Neural crest cell (in vitro differentiated cells): Measurements from ENCODE around the gene TSACC. TPM values are rescaled to one million over a fixed set of nuclear protein-coding genes. Genes with fewer than 3 reads are reported as not detected.
A peak's percentile ranks its signal among the peaks of the same experiment; 100 is the strongest.

Experiments used
- DNase-seq: peaks from one replicate; pipeline ENCODE4 v3.0.0; 2021; ENCODE audit warnings: low read depth, mixed read lengths, low spot score
- H3K27ac Mint-ChIP-seq: one replicate; pipeline ENCODE4 v1.8.0; 2021; ENCODE audit warnings: mild to moderate bottlenecking, mixed read lengths; ENCODE audit not compliant: unreplicated experiment
- H3K27me3 Mint-ChIP-seq: 2 replicates; pipeline ENCODE4 v1.8.0; 2021; ENCODE audit warnings: low read depth, mild to moderate bottlenecking, mixed read lengths
- H3K36me3 Mint-ChIP-seq: 2 replicates; pipeline ENCODE4 v1.8.0; 2021; ENCODE audit warnings: low read depth, mild to moderate bottlenecking, mixed read lengths
- H3K4me1 Mint-ChIP-seq: 2 replicates; pipeline ENCODE4 v1.8.0; 2021; ENCODE audit warnings: mixed read lengths
- H3K4me3 Mint-ChIP-seq: one replicate; pipeline ENCODE4 v1.8.0; 2021; ENCODE audit warnings: mild to moderate bottlenecking, mixed read lengths
- H3K9me3 Mint-ChIP-seq: 2 replicates; pipeline ENCODE4 v1.8.0; 2021; ENCODE audit warnings: mixed read lengths
- CTCF ChIP-seq: fragments of 200-600 bp; sonication (generic); conservative IDR thresholded peaks from 2 replicates; pipeline ENCODE4 v1.5.0; 2021; ENCODE audit warnings: antibody characterized with exemption, mild to moderate bottlenecking
- total RNA-seq: library from RNA; stranded (reverse); gene quantifications from 2 replicates; pipeline ENCODE4 v1.2.1, GENCODE V29; 2021

TSACC gene
- total RNA-seq, 1 donor from 2014 or later, result 1.0 TPM

- H3K4me1 Mint-ChIP-seq, result peaks cover 23% of the 10 kb centered on the region
- no peaks in the 10 kb centered on the region for H3K27me3 Mint-ChIP-seq
- peak; percentile 23 for DNase-seq
- H3K36me3 Mint-ChIP-seq, result no peaks in the 10 kb centered on the region
- H3K27ac Mint-ChIP-seq, result no peak within 1 kb of the TSS
- TF ChIP-seq CTCF, result no peak
- H3K4me3 Mint-ChIP-seq, result peak within 1 kb of the TSS; percentile 88
- H3K9me3 Mint-ChIP-seq, result no peaks in the 10 kb centered on the region
Observed at GRCh38 chr1:156295391-156295947, 42.9 kb upstream of the TSACC start, which contains the start of gene GLMP. TSS of gene GLMP (minus strand) at chr1:156295679. CDS start at chr1:156295645, 34 bp downstream.

GRCh38 chr1:156298852-156299357 is 39.4 kb upstream of the TSACC start, which contains the start of gene VHLL:
TSS of gene VHLL (minus strand) at chr1:156299307. CDS start at chr1:156299189, 118 bp downstream.
- peaks cover 15% of the 10 kb centered on the region for H3K4me1 Mint-ChIP-seq
- no peaks in the 10 kb centered on the region for H3K27me3 Mint-ChIP-seq
- H3K4me3 Mint-ChIP-seq, result peak within 1 kb of the TSS; percentile 49
- no peak for DNase-seq
- H3K36me3 Mint-ChIP-seq, result no peaks in the 10 kb centered on the region
- TF ChIP-seq CTCF, result no peak
- no peaks in the 10 kb centered on the region for H3K9me3 Mint-ChIP-seq
- H3K27ac Mint-ChIP-seq, result no peak within 1 kb of the TSS

- Mint-ChIP-seq H3K4me3 (no peak overlapping the region), H3K27ac (no peak overlapping the region), H3K9me3 (no peaks in the 10 kb centered on the region), H3K27me3 (no peaks in the 10 kb centered on the region), H3K4me1 (no peaks in the 10 kb centered on the region), H3K36me3 (peaks cover 9% of the 10 kb centered on the region)
- no peak for TF ChIP-seq CTCF
- DNase-seq, result no peak
Observed at GRCh38 chr1:156303241-156303640, 35.1 kb upstream of the TSACC start.

DNA sequence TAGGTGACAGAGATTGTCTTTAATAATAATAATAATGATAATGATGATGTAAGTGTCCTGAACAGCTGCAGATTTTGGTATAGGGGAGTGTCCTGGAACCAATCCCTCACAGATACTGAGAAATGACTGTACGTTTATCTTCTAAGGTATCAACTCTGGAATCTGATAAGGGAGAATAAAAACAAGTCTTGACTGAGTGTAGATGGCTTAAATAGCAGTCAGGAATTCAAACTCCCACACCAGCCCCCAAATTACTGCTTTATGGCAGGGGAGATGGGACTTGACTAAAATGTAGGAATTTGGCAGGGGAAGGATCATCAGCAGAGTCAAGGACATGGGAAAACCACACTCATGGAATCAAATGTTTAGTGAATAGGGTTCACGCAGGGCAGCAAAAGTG is 33.1 kb upstream of the TSACC start:
- no peak for TF ChIP-seq CTCF
- Mint-ChIP-seq H3K27me3 (no peaks in the 10 kb centered on the region), H3K4me3 (no peak overlapping the region), H3K9me3 (no peaks in the 10 kb centered on the region), H3K4me1 (no peaks in the 10 kb centered on the region), H3K27ac (no peak overlapping the region), H3K36me3 (peaks cover 10% of the 10 kb centered on the region)
- DNase-seq, result no peak

GRCh38 chr1:156308078-156308477 is 30.2 kb upstream of the TSACC start:
- DNase-seq, result no peak
- no peak for TF ChIP-seq CTCF
- Mint-ChIP-seq H3K4me1 (no peaks in the 10 kb centered on the region), H3K27ac (no peak overlapping the region), H3K4me3 (no peak overlapping the region), H3K27me3 (no peaks in the 10 kb centered on the region), H3K36me3 (peaks cover 13% of the 10 kb centered on the region), H3K9me3 (no peaks in the 10 kb centered on the region)
